GM12878 (cell line): Measurements from ENCODE around the gene SLU7. TPM values are rescaled to one million over a fixed set of nuclear protein-coding genes. Genes with fewer than 3 reads are reported as not detected.

Source experiments
- ATAC-seq: fragments of 200-7000 bp; cut with Tn5 transposase; 3 replicates; pipeline ENCODE4 v1.9.1; 2020; ENCODE audit warnings: mild to moderate bottlenecking, moderate library complexity
- BruUV-seq: library from RNA; stranded (reverse); fragments of 400-500 nt; replicated peaks from 2 replicates; lab custom pipeline; 2021; lab: Mats Ljungman, UMichigan
- CTCF ChIA-PET: fragments of 300-600 bp; sonication (Branson Sonifier 250); formaldehyde crosslinking; extraction: SDS; loops from one replicate; lab custom pipeline; 2021; ENCODE audit warnings: inconsistent platforms; lab: Yijun Ruan, JAX
- POLR2A ChIA-PET: fragments of 350-600 bp; formaldehyde crosslinking; extraction: SDS; loops from one replicate; lab custom pipeline; 2021; ENCODE audit warnings: inconsistent platforms; lab: Charles Lee
- RAD21 ChIA-PET: fragments of 300-600 bp; sonication (Branson Sonifier 250); formaldehyde crosslinking; loops from one replicate; lab custom pipeline; 2023; ENCODE audit warnings: antibody characterized with exemption; ENCODE audit not compliant: unreplicated experiment; lab: Charles Lee
- SMC1A ChIA-PET: fragments of 300-600 bp; sonication (Branson Sonifier 250); formaldehyde crosslinking; loops from one replicate; lab custom pipeline; 2023; ENCODE audit not compliant: unreplicated experiment, uncharacterized antibody; lab: Charles Lee
- DNase-seq: peaks from one replicate; pipeline ENCODE4 v3.0.0-alpha.2; 2011; ENCODE audit warnings: low read depth, low spot score
- FAIRE-seq: peaks from 3 replicates; lab custom pipeline; 2011; peaks lifted over from hg19 to GRCh38; lab: Jason Lieb, UNC
- H2AFZ ChIP-seq: 2 replicates; pipeline ENCODE4 v1.6.0; 2011; ENCODE audit warnings: low read depth, low read length, control low read depth; ENCODE audit not compliant: control insufficient read depth
- H3K27ac ChIP-seq: 2 replicates; pipeline ENCODE4 v1.5.1; 2011; ENCODE audit warnings: control low read depth; ENCODE audit not compliant: control insufficient read depth, insufficient read depth
- H3K27me3 ChIP-seq, 2 experiments: replicated peaks in 1 of 2; 2 replicates each; pipeline versions ENCODE4 v1.6.0 to v1.6.1; 2011; ENCODE audit warnings: low read length in 1 of 2; ENCODE audit not compliant: control insufficient read depth in 2 of 2, insufficient read depth in 2 of 2
- H3K36me3 ChIP-seq, 2 experiments: 2 replicates each; pipeline ENCODE4 v1.5.1; 2011; ENCODE audit warnings: low read length in 1 of 2; ENCODE audit not compliant: control insufficient read depth in 2 of 2, insufficient read depth in 2 of 2
- H3K4me1 ChIP-seq: 2 replicates; pipeline ENCODE4 v1.6.1; 2011; ENCODE audit warnings: mild to moderate bottlenecking, low read length, moderate library complexity, mixed read lengths; ENCODE audit not compliant: control insufficient read depth, insufficient read depth
- H3K4me2 ChIP-seq: 2 replicates; pipeline ENCODE4 v1.6.0; 2011; ENCODE audit warnings: control low read depth; ENCODE audit not compliant: control insufficient read depth, insufficient read depth
- H3K4me3 ChIP-seq: fragments of 200-600 bp; sonication (generic); 2 replicates; pipeline ENCODE4 v1.5.1; 2016
- H3K79me2 ChIP-seq: 2 replicates; pipeline ENCODE4 v1.6.0; 2011; ENCODE audit warnings: low read length; ENCODE audit not compliant: control insufficient read depth, insufficient read depth
- H3K9ac ChIP-seq: 2 replicates; pipeline ENCODE4 v1.8.0; 2011; ENCODE audit warnings: low read length, control low read depth, mixed read lengths; ENCODE audit not compliant: control insufficient read depth, insufficient read depth
- H3K9me3 ChIP-seq: replicated peaks from 3 replicates; pipeline ENCODE4 v1.5.1; 2011; ENCODE audit warnings: mild to moderate bottlenecking, low read length; ENCODE audit not compliant: control insufficient read depth, insufficient read depth
- H4K20me1 ChIP-seq: 2 replicates; pipeline ENCODE4 v1.6.0; 2011; ENCODE audit not compliant: control insufficient read depth, insufficient read depth
- ATF2 ChIP-seq: IDR thresholded peaks from 2 replicates; pipeline ENCODE4 v1.6.1; 2012; ENCODE audit warnings: low read length, inconsistent platforms
- CEBPZ ChIP-seq: fragments of 150-350 bp; IDR thresholded peaks from 2 replicates; pipeline ENCODE4 v1.6.1; 2016; ENCODE audit warnings: low read depth, low read length
- DPF2 ChIP-seq: fragments of 450-650 bp; IDR thresholded peaks from 2 replicates; pipeline ENCODE4 v1.6.1; 2017; ENCODE audit warnings: mild to moderate bottlenecking
- GATAD2B ChIP-seq: fragments of 450-650 bp; conservative IDR thresholded peaks from 2 replicates; pipeline ENCODE4 v1.6.1; 2017; ENCODE audit warnings: low read depth, mild to moderate bottlenecking, moderate library complexity
- HDGF ChIP-seq: fragments of 450-650 bp; IDR thresholded peaks from 2 replicates; pipeline ENCODE4 v1.6.1; 2016; ENCODE audit warnings: antibody characterized with exemption
- JUNB ChIP-seq: IDR thresholded peaks from 2 replicates; pipeline ENCODE4 v1.6.1; 2016; ENCODE audit warnings: antibody characterized with exemption, mild to moderate bottlenecking
- NBN ChIP-seq: fragments of 450-650 bp; IDR thresholded peaks from 2 replicates; pipeline ENCODE4 v1.6.1; 2016
- PAX8 ChIP-seq: fragments of 450-650 bp; IDR thresholded peaks from 2 replicates; pipeline ENCODE4 v1.6.1; 2017; ENCODE audit warnings: mild to moderate bottlenecking, moderate library complexity
- POLR2A ChIP-seq: IDR thresholded peaks from 2 replicates; pipeline ENCODE4 v1.6.1; 2011; ENCODE audit warnings: low read depth, mild to moderate bottlenecking, low read length
- RAD51 ChIP-seq: fragments of 450-650 bp; IDR thresholded peaks from 2 replicates; pipeline ENCODE4 v1.6.1; 2016; ENCODE audit warnings: moderate library complexity, mild to moderate bottlenecking, inconsistent platforms
- RFX5 ChIP-seq: IDR thresholded peaks from 2 replicates; pipeline ENCODE4 v1.6.1; 2011; ENCODE audit warnings: low read depth, low read length, improper control_type of control experiment
- SMARCA5 ChIP-seq: fragments of 450-650 bp; IDR thresholded peaks from 2 replicates; pipeline ENCODE4 v1.6.1; 2017; ENCODE audit warnings: mild to moderate bottlenecking
- SUZ12 ChIP-seq: fragments of 200-600 bp; sonication (generic); IDR thresholded peaks from one replicate; pipeline ENCODE4 v1.6.1; 2018; ENCODE audit warnings: antibody characterized with exemption, mild to moderate bottlenecking; ENCODE audit not compliant: unreplicated experiment
- TARDBP ChIP-seq: IDR thresholded peaks from 2 replicates; pipeline ENCODE4 v1.6.1; 2016; ENCODE audit warnings: borderline replicate concordance
- TBL1XR1 ChIP-seq: IDR thresholded peaks from 2 replicates; pipeline ENCODE4 v1.6.1; 2012; ENCODE audit warnings: low read depth, low read length, improper control_type of control experiment
- TCF3 ChIP-seq: IDR thresholded peaks from 2 replicates; pipeline ENCODE4 v1.6.1; 2012; ENCODE audit warnings: low read depth, mild to moderate bottlenecking, low read length, borderline replicate concordance; ENCODE audit not compliant: insufficient read depth
- ZBTB33 ChIP-seq: fragments of 450-650 bp; IDR thresholded peaks from 2 replicates; pipeline ENCODE4 v1.6.1; 2017; ENCODE audit warnings: mild to moderate bottlenecking
- ZNF384 ChIP-seq: IDR thresholded peaks from 2 replicates; pipeline ENCODE4 v1.6.1; 2012; ENCODE audit warnings: low read depth, mild to moderate bottlenecking, low read length, improper control_type of control experiment, borderline replicate concordance
- WGBS: methylation state at CpG from one replicate; pipeline ENCODE4 v1.1.6; 2016; ENCODE audit warnings: low lambda C conversion rate; ENCODE audit not compliant: insufficient replicate concordance, insufficient coverage; ENCODE audit errors: missing lambda C conversion rate; 5-methylcytosine and 5-hydroxymethylcytosine counted together
- in situ Hi-C: fragments of 300-500 bp; cut with MboI; formaldehyde crosslinking; loops from 9 replicates; pipeline ENCODE4 v1.14.3; 2018; ENCODE audit warnings: mixed read lengths
- intact Hi-C: fragments of 100-400 bp; cut with micrococcal nuclease; formaldehyde crosslinking; loops from one replicate; pipeline ENCODE4 v1.14.2; 2022; ENCODE audit not compliant: unreplicated experiment
- polyA plus RNA-seq, 11 experiments: library from polyadenylated mRNA; depleted of rRNA in 4 of 11; unstranded in 6 of 11; stranded (reverse) in 5 of 11; fragments of >200 nt; fragmentation: Nextera tagmentation in 4 of 11; fragmentation: Illumina TruSeq in 1 of 11; extraction: Ambion mirVana in 4 of 11; extraction: Trizol in 1 of 11; gene quantifications; 1 replicate in 1 of 11; 2 replicates in 10 of 11; pipeline versions ENCODE4 v1.2.1 to v1.2.3, GENCODE V29; 2011 to 2016; ENCODE audit warnings: inconsistent platforms in 2 of 11, missing spikeins in 2 of 11, low read depth in 1 of 11
- total RNA-seq, 4 experiments: library from RNA; depleted of rRNA in 3 of 4; stranded (reverse); fragments of >200 nt in 3 of 4; fragmentation: Illumina TruSeq in 1 of 4; extraction: Trizol in 1 of 4; gene quantifications; 2 replicates each; pipeline versions ENCODE4 v1.2.1 to v1.2.3, GENCODE V29; 2013 to 2021

The SLU7 gene
- total and polyA plus RNA-seq, 10 of the 15 experiments (the other 5 are each of a cell fraction or from before 2014, with no cell fraction given), result 32.7 to 55.2 (median 46.6) TPM

DNA sequence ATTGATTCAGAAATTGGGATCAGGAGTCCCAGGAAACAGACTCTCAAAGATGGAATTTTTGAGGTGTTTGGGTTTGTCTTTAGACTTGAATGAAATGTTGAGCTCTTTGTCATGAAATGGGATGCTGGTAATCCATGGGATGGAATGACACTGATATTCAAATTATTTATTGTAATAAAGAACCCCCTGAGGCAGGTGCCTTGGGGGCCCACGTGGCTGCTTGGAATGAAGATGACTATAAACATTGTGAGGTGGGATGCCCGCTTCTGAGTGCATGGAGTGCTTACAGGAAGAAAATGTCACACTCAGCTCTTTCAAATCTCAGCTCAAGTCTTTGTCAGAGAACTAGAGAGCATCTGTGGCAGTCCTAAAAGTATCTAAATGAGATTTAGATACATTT, 38.8 kb downstream of the SLU7 start (continued):
- TF ChIP-seq ZNF384 (no peak), CEBPZ (no peak), RAD51 (no peak), SMARCA5 (no peak), TBL1XR1 (no peak), SUZ12 (no peak), HDGF (no peak), TCF3 (no peak), RFX5 (no peak), PAX8 (no peak), NBN (no peak)

- FAIRE-seq (no peak), ATAC-seq (no peak), DNase-seq (no peak)
- ChIA-PET SMC1A (interaction anchor here (1.2 to 5.8 kb wide), 2 partner anchors 12 to 16 kb away, joined by 4 to 42 read pairs; no protein-coding TSS in a partner anchor), CTCF (interaction anchor here (0.6 to 2.0 kb wide), 5 partner anchors 10 to 313 kb away, joined by 3 to 12 read pairs (median 4); no protein-coding TSS in a partner anchor), RAD21 (interaction anchor here (1.0 kb wide), 1 partner anchor 11 kb away, joined by 4 read pairs; no protein-coding TSS in a partner anchor), POLR2A (no interaction called here)
- Histone ChIP-seq H3K36me3 (no peaks in the 10 kb centered on the region), H3K9me3 (no peaks in the 10 kb centered on the region), H2AFZ (no peak overlapping the region), H3K27ac (no peak overlapping the region), H4K20me1 (no peaks in the 10 kb centered on the region), H3K27me3 (peaks cover 0 to 5% of the 10 kb centered on the region in 2 experiments; a peak in 1 of 4 replicates), H3K9ac (no peak overlapping the region), H3K4me2 (no peak overlapping the region), H3K4me3 (no peak overlapping the region), H3K79me2 (no peaks in the 10 kb centered on the region), H3K4me1 (no peaks in the 10 kb centered on the region)
- WGBS, result 28% methylated on average over 4 of the region's 4 CpGs
- TF ChIP-seq ZBTB33 (no peak), POLR2A (no peak), JUNB (no peak), DPF2 (no peak), TARDBP (no peak), GATAD2B (no peak), ATF2 (no peak)
- in situ Hi-C loops, result no loop called here
- no TSS peak for BruUV-seq
- intact Hi-C loops, result no loop called here
Observed at GRCh38 chr5:160379511-160379910, 39.4 kb downstream of the SLU7 start.
